Keratinocyte (primary cell): ENCODE data around the gene ATRAID. TPM values are rescaled to one million over a fixed set of nuclear protein-coding genes. Genes with fewer than 3 reads are reported as not detected.

ENCODE experiments used
- DNase-seq: peaks from one replicate; pipeline ENCODE4 v3.0.0-alpha.2; 2011; ENCODE audit warnings: low read depth, missing footprints, low spot score
- FAIRE-seq: peaks from 2 replicates; lab custom pipeline; 2011; peaks lifted over from hg19 to GRCh38; lab: Jason Lieb, UNC
- H2AFZ ChIP-seq: 2 replicates; pipeline ENCODE4 v1.6.0; 2012; ENCODE audit warnings: low read length, control low read depth, inconsistent platforms; ENCODE audit not compliant: control insufficient read depth
- H3K27ac ChIP-seq: 2 replicates; pipeline ENCODE4 v1.5.1; 2011; ENCODE audit warnings: low read length; ENCODE audit not compliant: control insufficient read depth, insufficient read depth
- H3K27me3 ChIP-seq: 3 replicates; pipeline ENCODE4 v1.6.0; 2011; ENCODE audit warnings: low read length; ENCODE audit not compliant: control insufficient read depth, insufficient read depth; ENCODE audit errors: extremely low read depth
- H3K36me3 ChIP-seq, 2 experiments: 2 replicates in 1 of 2; 3 replicates in 1 of 2; pipeline ENCODE4 v1.5.1; 2011; ENCODE audit warnings: low read length in 2 of 2, mild to moderate bottlenecking in 1 of 2; ENCODE audit not compliant: control insufficient read depth in 2 of 2, insufficient read depth in 2 of 2; ENCODE audit errors: extremely low read depth in 1 of 2
- H3K4me1 ChIP-seq: 3 replicates; pipeline ENCODE4 v1.5.1; 2011; ENCODE audit warnings: low read length; ENCODE audit not compliant: control insufficient read depth, insufficient read depth; ENCODE audit errors: extremely low read depth
- H3K4me2 ChIP-seq: 3 replicates; pipeline ENCODE4 v1.6.0; 2011; ENCODE audit warnings: low read depth, low read length; ENCODE audit not compliant: control insufficient read depth, insufficient read depth; ENCODE audit errors: extremely low read depth
- H3K4me3 ChIP-seq, 3 experiments: fragments of 200-600 bp in 1 of 3; sonication (generic) in 1 of 3; 2 replicates in 2 of 3; 3 replicates in 1 of 3; pipeline ENCODE4 v1.5.1; 2011 to 2016; ENCODE audit warnings: low read length in 3 of 3, mild to moderate bottlenecking in 3 of 3, control low read depth in 2 of 3, inconsistent platforms in 1 of 3, low read depth in 1 of 3, mixed read lengths in 1 of 3, mixed run types in 1 of 3, moderate library complexity in 1 of 3; ENCODE audit not compliant: control insufficient read depth in 2 of 3, insufficient read depth in 2 of 3; ENCODE audit errors: extremely low read depth in 1 of 3
- H3K79me2 ChIP-seq: 2 replicates; pipeline ENCODE4 v1.6.0; 2012; ENCODE audit warnings: low read length; ENCODE audit not compliant: control insufficient read depth, insufficient read depth
- H3K9ac ChIP-seq: 3 replicates; pipeline ENCODE4 v1.6.0; 2011; ENCODE audit warnings: low read length; ENCODE audit not compliant: control insufficient read depth, insufficient read depth; ENCODE audit errors: extremely low read depth
- H3K9me1 ChIP-seq: 3 replicates; pipeline ENCODE4 v1.6.0; 2011; ENCODE audit warnings: low read length; ENCODE audit not compliant: control insufficient read depth, insufficient read depth; ENCODE audit errors: extremely low read depth
- H3K9me3 ChIP-seq: 2 replicates; pipeline ENCODE4 v1.5.1; 2012; ENCODE audit warnings: low read depth, low read length; ENCODE audit not compliant: control insufficient read depth
- H4K20me1 ChIP-seq: 3 replicates; pipeline ENCODE4 v1.6.0; 2011; ENCODE audit warnings: low read length; ENCODE audit not compliant: control insufficient read depth, insufficient read depth; ENCODE audit errors: extremely low read depth
- EZH2 ChIP-seq: IDR thresholded peaks from one replicate; pipeline ENCODE4 v1.6.1; 2012; ENCODE audit warnings: inconsistent platforms, mild to moderate bottlenecking, low read length, moderate library complexity
- dilution Hi-C: fragments of 300-500 bp; cut with MboI; formaldehyde crosslinking; loops from one replicate; pipeline ENCODE4 v1.7.0; 2020; ENCODE audit warnings: low sequenced_read_pairs; ENCODE audit not compliant: extremely low pct_ligation_motif_present
- polyA plus RNA-seq, 5 experiments: library from polyadenylated mRNA; depleted of rRNA in 3 of 5; stranded (reverse) in 3 of 5; stranded (forward) in 1 of 5; unstranded in 1 of 5; fragments of >200 nt; gene quantifications; 1 replicate in 1 of 5; 2 replicates in 3 of 5; 3 replicates in 1 of 5; pipeline versions ENCODE4 v1.2.1 to v1.2.3, GENCODE V29; 2011 to 2012; ENCODE audit warnings: missing spikeins in 2 of 5, low read depth in 1 of 5, low replicate concordance in 1 of 5
- TF ChIP-seq, protein P1 (sequence below), 3 experiments: IDR thresholded peaks in 1 of 3; conservative IDR thresholded peaks in 1 of 3; optimal IDR thresholded peaks in 1 of 3; 2 replicates in 2 of 3; 3 replicates in 1 of 3; pipeline versions ENCODE3 to v1.5.1; 2011; ENCODE audit warnings: low read length in 3 of 3, mild to moderate bottlenecking in 3 of 3, moderate library complexity in 2 of 3, control low read depth in 1 of 3, inconsistent platforms in 1 of 3; ENCODE audit not compliant: insufficient read depth in 2 of 3; ENCODE audit errors: extremely low read depth in 1 of 3

The ATRAID gene
- polyA plus RNA-seq, 1 donor (not counting 4 experiments of a cell fraction or from before 2014, with no cell fraction given): 154 TPM

DNA sequence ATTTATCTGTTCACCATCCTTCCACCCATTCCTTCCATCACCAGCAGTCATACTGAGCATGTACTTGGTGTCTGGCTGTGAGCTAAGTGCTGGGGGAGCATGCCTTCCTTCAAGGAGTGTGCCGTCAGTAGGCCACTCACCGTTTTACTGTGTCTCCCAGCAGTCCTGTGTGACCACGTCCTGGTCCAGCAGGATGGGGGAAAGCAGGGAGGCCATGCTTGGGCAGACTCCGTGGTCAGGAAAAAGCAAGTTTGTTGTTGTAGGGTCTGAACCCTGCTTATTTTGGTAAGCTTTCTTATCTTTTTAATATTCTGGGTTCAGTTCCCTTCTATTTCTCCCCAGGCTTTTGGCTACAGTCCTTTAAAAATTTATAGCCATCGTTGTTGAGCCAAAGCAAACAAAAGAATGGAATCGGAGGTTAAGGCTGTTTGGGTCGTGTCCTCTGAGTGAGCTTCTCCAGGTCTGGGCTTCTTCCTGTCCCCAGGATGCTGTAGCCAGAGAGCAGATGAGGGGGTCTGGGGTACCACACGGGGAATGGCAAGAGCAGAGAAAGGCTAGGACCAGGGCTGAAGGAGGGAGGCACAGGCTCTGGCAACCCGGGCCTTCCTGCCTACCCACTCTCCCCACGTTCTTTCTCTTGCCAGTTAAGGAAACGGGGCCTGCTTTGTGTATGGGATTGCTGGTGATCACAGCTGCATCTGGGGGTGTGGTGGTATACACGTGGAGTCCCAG, 37.5 kb downstream of the ATRAID start:
- dilution Hi-C loops: no loop called here
- H3K27ac ChIP-seq: no peak overlapping the region
- peaks cover 3% of the 10 kb centered on the region in 2 experiments for H3K36me3 ChIP-seq
- no peaks in the 10 kb centered on the region for H3K4me1 ChIP-seq
- no peak overlapping the region for H3K4me2 ChIP-seq
- H3K9me1 ChIP-seq: no peaks in the 10 kb centered on the region
- no peak overlapping the region for H3K9ac ChIP-seq
- H3K9me3 ChIP-seq: no peaks in the 10 kb centered on the region
- H3K4me3 ChIP-seq: no peak overlapping the region
- H3K79me2 ChIP-seq: no peaks in the 10 kb centered on the region
- no peak for DNase-seq
- H4K20me1 ChIP-seq: no peaks in the 10 kb centered on the region
- no peak for FAIRE-seq
- H3K27me3 ChIP-seq: peaks cover 14% of the 10 kb centered on the region
- H2AFZ ChIP-seq: no peak overlapping the region
- no peak for TF ChIP-seq EZH2
- TF ChIP-seq, protein P1, sequence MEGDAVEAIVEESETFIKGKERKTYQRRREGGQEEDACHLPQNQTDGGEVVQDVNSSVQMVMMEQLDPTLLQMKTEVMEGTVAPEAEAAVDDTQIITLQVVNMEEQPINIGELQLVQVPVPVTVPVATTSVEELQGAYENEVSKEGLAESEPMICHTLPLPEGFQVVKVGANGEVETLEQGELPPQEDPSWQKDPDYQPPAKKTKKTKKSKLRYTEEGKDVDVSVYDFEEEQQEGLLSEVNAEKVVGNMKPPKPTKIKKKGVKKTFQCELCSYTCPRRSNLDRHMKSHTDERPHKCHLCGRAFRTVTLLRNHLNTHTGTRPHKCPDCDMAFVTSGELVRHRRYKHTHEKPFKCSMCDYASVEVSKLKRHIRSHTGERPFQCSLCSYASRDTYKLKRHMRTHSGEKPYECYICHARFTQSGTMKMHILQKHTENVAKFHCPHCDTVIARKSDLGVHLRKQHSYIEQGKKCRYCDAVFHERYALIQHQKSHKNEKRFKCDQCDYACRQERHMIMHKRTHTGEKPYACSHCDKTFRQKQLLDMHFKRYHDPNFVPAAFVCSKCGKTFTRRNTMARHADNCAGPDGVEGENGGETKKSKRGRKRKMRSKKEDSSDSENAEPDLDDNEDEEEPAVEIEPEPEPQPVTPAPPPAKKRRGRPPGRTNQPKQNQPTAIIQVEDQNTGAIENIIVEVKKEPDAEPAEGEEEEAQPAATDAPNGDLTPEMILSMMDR (optimal IDR thresholded peaks at IDR 0.05 in 1 of 3, IDR thresholded peaks at IDR 0.05 in 1 of 3, conservative IDR thresholded peaks at IDR 0.05 in 1 of 3; ENCODE audit: extremely low read depth in 1 of 3, insufficient read depth in 2 of 3, low read length in 3 of 3): no peak

DNA sequence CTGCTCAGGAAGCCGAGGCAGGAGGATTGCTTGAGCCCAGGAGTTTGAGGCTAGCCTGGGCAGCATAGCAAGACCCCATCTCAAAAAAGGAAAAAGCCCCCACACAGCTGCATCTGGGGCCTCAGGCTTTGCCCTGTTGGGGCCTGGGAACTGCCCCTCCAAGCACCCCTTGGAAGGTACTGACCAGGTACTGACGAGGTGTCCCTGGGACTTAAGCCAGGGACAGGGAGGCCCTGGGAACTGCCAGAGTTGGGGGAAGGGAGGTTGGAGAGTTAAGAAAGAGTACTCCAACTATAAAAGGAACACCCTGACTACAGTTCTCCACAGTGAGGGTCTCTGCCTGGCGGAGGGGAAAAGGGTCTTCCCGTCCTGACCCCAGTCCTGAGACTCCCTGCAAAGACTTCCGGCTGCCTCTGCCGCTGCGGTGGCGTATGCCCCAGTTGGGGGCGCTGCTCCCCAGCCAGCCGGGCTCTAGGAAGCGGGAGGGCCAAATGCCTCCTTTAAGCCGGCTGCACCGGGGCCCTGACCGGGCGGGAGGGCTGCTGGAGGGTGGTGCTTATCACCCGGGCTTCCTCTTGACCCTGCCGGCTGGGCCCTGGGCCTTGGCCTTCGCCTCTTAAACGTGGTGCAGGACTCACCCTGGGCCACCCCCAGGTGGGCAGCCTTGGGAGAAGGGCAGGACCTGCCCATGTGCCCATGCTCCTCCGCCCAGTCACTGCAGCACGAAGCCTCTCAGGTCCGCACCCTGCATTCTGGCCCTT, 38.2 kb downstream of the ATRAID start:
- dilution Hi-C loops: no loop called here
- Histone ChIP-seq H3K9me3 (no peaks in the 10 kb centered on the region), H3K36me3 (peaks cover 0 to 2% of the 10 kb centered on the region in 2 experiments), H3K4me2 (no peak overlapping the region), H3K4me1 (no peaks in the 10 kb centered on the region), H3K9ac (no peak overlapping the region), H3K27me3 (peaks cover 14% of the 10 kb centered on the region), H3K79me2 (no peaks in the 10 kb centered on the region), H3K4me3 (no peak overlapping the region), H4K20me1 (no peaks in the 10 kb centered on the region), H2AFZ (no peak overlapping the region), H3K9me1 (no peaks in the 10 kb centered on the region), H3K27ac (no peak overlapping the region)
- no peak for TF ChIP-seq EZH2
- TF ChIP-seq, protein P1 (optimal IDR thresholded peaks at IDR 0.05 in 1 of 3, IDR thresholded peaks at IDR 0.05 in 1 of 3, conservative IDR thresholded peaks at IDR 0.05 in 1 of 3; ENCODE audit: extremely low read depth in 1 of 3, insufficient read depth in 2 of 3, low read length in 3 of 3): peak; percentile 56 to 89 (median 82)
- no peak for FAIRE-seq
- DNase-seq: no peak
